GM12873 (cell line): ENCODE data around the gene COL5A1.

ENCODE experiments used
- TF ChIP-seq, protein P1 (sequence below): IDR thresholded peaks from 2 replicates; pipeline ENCODE4 v1.5.1; 2012; ENCODE audit warnings: low read depth, mild to moderate bottlenecking, moderate library complexity, low read length, control low read depth; ENCODE audit not compliant: insufficient read depth; ENCODE audit errors: missing control alignments

Gene COL5A1

DNA sequence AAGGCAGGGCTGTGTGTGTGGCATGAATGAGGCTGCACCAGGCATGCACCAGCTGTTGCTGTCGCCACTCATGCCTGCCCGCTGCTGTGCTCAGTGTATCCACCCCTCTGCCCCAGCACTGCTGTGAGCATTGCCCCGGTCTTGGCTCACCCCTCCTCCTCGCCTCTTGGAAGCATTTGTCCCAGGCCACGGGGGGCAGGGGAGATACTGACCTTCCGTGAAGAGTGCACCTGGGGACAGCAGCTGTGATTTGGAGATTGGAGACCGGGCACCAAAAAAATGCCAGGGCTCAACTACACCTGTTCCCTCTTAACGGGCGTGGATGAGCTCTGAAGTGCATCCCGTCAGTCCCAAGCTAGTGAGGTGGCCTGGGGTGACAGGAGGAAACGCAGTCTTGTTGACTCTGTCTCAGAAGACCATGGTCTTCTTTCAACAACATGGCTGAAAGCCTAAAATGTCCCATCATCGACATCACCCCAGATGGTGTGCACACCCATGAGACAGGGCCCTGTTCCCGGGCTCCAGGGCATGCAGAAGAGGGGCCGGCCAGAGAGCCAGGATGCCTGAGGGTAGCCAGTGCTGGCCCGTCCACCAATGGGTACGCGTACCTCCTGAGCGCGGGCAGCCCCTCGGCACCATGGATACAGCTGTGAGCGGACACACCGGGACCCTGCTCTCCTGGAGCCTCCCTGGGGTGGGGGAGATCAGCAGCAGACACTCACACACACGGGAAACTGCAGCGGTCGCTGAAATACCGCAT is 115.8 kb downstream of the COL5A1 start:
- TF ChIP-seq, protein P1, sequence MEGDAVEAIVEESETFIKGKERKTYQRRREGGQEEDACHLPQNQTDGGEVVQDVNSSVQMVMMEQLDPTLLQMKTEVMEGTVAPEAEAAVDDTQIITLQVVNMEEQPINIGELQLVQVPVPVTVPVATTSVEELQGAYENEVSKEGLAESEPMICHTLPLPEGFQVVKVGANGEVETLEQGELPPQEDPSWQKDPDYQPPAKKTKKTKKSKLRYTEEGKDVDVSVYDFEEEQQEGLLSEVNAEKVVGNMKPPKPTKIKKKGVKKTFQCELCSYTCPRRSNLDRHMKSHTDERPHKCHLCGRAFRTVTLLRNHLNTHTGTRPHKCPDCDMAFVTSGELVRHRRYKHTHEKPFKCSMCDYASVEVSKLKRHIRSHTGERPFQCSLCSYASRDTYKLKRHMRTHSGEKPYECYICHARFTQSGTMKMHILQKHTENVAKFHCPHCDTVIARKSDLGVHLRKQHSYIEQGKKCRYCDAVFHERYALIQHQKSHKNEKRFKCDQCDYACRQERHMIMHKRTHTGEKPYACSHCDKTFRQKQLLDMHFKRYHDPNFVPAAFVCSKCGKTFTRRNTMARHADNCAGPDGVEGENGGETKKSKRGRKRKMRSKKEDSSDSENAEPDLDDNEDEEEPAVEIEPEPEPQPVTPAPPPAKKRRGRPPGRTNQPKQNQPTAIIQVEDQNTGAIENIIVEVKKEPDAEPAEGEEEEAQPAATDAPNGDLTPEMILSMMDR, result no peak

DNA sequence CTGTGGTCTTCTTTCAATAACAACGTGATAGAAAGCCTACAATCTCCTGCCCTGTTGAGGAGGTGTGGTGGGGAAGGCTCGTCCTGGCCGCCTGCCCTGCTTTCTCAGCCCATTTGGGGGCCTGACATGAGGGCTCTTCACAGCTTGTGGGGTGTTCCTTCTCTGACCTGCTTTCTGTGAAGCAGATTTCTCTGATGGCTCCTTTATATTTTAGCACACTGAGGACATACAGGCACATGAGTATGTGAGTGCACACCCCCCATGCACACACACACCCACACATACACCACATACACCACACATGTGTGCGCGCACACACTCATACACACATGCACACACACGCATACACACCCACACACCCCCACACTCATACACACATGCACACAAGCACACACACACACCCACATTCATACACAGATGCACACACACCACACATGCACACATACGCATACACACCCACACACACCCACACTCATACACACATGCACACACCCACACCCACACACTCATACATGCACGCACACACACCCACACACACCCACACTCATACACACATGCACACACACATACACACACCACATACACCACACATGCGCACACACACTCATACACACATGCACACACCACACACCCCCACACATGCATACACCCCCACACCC is 117.5 kb downstream of the COL5A1 start:
- TF ChIP-seq, protein P1, result no peak

- TF ChIP-seq, protein P1, result no peak
Observed at GRCh38 chr9:134759913-134760312, 118.3 kb downstream of the COL5A1 start.

- TF ChIP-seq, protein P1, result no peak
Observed at GRCh38 chr9:134760750-134761420, 119.3 kb downstream of the COL5A1 start.

DNA sequence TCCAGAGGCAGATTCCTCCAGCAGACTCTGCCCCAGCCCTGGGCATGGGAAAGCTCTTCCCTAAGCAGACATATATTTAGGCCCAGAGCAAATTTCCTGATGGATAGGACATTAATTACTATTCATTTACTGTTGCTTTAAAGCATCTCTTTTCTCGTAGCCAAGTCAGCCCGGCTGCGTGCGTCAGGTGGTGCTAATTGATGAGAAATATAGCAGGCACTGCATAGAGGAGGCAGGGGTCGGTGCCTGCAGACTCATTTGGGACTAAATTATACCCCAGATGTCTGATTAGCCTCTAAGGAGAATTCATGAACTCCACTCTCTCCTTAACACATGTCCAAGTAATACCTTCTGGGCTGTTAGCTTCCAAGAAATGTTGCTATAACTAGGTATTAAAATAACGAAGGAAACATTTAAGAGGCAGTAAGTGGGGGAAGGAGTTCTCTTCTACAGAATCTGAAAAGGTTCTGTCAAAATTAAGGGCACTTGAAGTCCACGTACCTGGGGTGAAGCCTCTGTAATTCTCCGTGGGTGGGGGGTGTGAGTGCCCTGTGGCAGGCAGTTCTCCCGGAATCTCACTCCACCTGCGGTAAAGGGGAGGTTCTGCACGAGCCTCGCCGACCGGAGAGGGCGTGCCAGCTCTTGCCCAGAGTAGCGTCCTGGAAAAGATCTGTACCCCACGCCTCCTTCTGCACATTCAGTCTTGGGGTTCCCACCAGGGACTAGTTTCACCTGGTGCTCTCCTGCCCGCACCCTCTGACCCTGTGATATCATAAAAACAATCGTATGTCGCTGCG is 123.1 kb downstream of the COL5A1 start:
- TF ChIP-seq, protein P1, result no peak

DNA sequence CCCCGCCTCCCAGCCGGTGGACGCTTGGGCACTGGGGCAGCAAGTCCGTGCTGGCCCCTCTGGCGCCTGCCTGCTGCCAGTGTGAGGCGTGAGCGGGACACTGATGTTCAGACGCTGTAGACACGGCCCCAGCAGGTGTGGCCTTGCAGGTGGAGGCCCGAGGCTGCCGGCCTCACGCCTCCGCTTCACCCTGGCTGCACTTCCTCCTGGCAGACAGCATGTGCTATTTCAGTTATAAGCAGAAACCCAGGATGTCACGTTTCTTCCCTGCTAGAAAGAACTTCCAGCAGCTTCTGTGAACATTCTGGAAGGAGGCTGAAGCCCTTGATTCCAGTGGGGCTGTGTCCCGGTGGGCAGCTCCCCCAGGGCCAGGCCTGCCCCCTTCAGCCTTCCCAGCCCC is 124.2 kb downstream of the COL5A1 start:
- TF ChIP-seq, protein P1, result no peak
